HG02571 (cell line): ENCODE results near the gene CD82.

ENCODE experiments used
- ATAC-seq: cut with Tn5 transposase; IDR thresholded peaks from one replicate; pipeline ENCODE4 v1.9.1; 2021; ENCODE audit warnings: mild to moderate bottlenecking, moderate library complexity; ENCODE audit not compliant: unreplicated experiment

The CD82 gene

DNA sequence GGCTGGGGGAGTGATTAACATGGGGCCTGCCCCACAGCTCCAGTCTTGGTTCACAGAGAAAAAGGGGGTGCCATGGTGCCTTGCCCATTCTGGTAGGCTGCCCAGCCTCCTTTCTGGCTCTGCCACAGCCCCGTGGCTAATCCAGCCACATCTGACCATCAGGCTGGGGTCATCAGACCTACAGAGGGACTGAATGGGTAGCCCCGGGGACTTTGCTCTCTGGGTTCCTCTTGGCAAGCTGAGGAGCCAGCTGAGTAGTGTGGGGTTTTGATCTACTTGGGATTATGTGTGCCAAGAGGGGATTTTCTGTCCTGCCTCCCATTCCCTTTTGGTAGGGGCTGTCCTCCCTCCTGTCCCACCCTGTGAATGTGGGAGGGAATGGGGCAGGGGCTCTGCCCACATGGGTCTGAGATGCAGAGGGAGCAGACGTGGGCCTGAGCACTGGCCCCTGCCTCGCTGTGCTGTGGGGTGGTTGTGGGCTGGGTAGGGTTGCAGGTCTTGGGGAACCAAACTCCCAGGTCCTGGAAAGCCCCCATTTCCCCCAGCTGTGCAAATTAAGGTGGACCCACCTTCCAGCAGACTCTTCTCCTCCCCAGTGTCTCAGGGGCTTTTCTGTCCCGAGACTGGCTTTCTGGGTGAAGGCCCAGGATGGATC is 32.0 kb downstream of the CD82 start:
- ATAC-seq, result no peak

DNA sequence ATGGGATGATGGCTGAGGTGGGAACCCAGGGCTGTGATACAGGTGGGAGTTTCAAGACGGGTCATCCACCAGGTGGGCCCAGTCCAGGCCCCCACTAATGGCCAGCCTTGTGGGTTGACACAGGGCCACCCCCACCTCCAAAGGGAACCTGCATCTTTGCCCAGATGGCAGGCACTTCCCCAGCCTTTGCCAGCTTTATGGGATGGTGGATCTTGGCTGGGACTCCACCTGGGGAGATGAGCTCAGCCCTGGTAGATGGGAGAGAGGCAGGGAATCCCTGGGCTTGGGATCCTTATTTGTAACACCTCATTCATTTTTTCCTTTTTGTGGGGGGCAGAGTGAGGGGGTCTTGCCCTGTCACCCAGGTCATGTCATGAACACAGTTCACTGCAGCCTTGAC is 33.4 kb downstream of the CD82 start:
- no peak for ATAC-seq

DNA sequence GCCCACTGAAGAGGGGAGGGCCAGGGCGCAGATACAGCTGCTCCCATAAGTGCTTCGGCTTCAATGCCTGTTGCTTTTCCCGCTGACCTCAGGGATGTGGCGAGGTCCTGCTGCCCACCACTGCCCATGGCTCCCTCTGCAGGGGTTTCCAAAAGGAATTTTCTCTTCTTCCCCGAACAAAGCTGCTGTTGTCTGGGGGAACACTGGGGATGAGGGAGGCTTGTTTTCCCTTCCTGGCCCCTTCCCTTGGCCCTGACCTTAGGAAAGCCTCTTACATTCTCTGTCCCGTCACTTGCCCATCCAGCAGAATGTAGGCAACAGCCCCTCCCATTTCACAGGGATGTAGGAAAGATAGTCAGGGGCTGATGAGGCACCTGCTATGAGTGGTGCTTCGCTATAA is 34.8 kb downstream of the CD82 start:
- no peak for ATAC-seq

DNA sequence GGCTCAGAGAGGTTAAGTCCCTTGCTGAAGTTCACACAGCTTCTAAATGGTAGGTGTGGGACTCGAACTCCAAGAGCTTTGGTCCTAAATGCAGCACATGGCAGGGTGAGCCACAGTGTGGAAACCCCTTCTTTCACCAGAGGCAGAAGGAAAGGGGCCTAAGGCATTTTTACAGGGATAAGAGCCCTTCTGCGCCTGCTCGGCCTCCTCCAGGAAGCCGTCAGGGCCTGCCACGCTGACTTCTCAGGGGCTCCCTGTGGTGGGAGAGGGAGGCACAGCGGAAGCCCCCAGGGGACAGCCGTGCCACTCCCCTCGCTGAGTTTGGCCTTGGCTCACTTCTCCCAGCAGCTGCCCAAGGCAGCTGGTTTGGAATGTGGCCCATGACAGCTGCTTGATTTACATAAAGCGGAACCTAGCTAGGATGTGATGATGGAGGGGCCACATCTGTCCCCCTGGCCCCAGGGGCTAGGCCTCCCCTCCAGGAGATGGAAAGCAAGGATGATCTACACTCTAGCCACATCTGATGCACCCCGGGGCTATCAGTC is 35.4 kb downstream of the CD82 start:
- peak; percentile 28 for ATAC-seq

DNA sequence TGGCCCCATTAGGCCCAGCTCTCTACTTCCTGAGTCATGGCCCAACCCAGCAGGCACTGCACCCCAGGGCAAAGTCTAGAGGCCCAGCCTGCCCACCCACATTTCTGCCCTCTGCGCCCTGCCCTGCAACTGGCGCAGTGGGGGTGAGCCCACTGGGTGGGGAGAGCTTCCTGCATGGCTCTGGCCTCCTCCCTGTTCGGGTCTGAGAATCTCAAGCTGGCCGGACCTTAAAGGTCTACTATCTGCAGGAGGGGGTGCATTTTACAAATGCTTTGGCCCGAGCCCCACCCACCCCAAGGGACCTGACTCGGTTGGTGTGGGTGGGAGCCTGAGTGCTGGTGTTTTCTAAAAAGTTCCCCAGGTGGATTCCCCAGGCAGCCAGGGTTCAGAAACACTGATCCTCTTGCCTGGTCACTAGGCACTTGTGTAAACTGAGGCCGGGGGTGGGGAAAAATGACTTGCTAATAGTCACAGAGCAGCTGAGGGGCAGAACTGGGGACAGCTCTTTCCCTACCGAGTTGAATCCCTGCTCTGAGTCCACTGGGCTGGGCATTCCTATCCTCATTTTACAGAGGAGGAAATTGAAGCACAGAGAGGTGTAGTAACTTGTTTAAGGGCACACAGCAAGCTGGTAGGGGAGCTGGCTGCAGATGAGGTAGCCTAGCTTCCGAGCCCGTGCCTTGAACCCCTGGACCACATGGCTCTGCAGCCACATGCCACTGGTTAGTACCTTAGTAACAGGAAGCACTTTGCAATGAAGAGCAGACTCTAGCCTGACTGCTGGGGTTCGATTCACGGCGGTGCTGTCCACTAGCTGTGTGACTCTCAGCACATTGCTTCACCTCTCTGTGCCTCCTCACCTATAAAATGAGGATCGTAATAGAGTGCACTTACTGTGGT is 36.3 kb downstream of the CD82 start:
- peak; percentile 35 for ATAC-seq

DNA sequence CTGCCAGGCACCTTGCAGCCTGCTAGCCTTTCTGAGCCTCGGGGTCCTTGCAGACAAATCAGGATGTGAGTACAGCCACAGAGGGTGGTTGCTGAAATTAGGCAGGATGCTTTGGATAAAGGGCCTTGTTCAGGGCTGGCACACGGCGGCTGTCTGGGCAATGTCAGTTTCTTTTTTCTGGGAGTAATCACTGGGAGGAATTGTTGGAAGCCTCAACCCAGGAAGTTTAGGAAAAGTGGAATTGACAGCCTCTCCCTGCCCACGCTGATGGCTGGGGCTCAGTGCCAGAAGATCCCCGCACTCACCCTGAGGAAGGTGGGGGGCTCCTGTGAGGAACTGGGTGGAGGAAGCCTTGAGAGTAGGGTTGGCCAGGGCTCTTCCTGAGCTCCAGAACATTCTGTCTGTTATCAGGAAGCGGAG is 37.4 kb downstream of the CD82 start:
- no peak for ATAC-seq

DNA sequence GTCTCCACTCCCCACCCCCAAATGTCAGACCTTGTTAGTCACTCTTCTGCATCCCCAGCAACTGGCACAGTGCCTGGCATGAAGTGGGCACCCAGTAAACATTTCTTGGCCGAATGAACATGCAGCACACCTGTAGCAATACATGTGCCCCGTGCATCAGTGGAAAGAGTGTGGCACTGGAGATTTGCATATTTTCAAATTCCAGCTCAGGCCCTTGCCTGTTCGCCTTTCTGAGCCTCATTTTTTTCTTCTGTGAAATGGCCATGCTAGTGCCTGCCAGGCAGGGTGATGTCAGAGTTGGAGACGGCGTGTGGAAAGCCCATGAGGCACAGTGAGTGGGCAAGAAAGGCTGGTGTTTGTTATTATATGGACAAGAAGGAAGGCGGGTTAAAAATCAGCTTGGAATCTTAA is 38.7 kb downstream of the CD82 start:
- no peak for ATAC-seq

DNA sequence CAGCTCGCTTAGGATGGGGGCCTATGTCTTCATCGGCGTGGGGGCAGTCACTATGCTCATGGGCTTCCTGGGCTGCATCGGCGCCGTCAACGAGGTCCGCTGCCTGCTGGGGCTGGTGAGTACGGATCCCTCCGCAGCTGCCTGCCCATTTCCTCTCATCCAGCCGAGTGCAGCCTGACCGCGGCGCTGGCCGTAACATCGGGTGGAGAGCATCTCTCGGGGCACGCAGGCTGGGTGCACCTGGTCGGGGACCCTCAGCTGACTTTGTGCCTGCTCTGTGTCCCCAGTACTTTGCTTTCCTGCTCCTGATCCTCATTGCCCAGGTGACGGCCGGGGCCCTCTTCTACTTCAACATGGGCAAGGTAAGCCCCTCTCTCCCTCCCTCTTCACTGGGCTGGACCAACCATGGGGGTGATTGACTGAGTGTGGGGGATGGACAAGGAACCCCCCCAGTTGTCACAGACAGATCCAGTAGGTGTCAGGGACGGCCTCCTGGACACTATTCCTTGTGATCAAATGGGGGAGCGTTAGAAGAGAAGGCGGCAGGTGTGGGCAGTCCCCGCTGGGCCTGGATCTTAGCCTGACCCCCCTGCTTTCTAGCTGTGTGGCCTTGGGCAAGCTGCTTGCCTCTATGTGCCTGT is 39.7 kb downstream of the CD82 start:
- no peak for ATAC-seq

DNA sequence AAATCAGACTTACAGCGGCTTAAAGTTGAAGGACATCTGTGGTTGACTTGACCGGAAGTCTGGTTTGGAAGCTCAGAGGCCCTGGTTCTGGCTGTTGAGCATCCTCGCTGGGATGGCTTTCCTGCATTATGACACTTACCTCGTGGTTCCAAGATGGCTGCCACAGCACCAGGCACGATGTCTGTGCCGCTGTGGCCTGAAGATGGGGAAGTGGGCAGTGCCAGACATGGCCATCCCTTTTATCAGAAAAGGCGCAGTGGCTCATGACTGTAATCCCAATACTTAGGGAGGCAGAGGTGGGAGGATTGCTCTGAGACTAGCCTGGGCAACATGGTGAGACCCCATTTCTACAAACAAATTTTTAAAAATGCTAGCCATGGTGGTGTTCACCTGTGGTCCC is 40.5 kb downstream of the CD82 start:
- ATAC-seq, result no peak

DNA sequence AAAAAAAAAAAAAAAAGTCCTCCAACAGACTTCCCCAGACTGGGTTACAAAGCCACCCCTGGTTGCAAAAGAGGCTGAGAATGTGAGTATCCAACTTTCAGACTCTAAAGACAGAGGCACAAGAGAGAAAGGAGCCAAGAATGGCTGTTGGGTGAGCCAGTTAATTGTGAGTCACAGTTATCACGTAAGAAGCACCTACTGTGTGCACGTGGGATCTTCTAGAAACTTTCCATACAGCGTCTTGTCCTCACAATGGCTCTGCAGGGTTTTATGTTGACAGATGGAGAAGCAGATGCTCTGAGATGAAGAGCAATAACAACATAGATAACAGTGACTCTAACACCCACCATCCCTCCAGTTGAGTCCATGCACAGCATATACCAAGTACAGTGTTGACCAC is 41.0 kb downstream of the CD82 start:
- ATAC-seq, result no peak

DNA sequence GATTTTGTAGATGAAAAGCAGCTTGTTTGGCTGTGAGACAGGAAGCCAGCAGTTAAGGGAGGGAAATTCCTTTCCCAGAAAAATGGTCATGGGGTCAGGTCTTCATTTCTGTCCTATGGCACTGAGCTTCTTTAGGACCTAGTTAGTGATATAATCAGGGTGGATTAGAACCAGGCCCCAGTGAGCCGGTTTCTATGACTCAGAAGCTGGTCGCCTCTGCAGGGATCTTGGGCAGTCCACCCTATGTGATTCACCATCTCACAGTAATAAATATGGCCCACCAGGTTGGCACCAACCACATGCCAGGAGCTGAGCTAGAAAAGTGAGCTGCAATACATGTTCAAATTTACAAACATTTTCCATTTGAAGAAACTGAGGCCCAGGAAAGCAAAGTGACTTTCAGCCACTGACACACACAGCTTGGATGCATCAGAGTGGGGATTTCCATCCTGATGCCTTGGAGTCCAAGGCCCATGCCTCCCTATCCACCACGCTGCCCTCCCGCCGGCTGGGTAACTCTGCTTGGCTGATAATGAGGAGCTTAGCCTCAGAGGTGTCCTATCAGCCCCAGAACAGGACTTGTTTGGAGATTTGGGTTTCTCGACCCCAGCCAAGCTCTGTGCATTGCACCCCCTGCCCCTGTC is 42.0 kb downstream of the CD82 start:
- ATAC-seq, result no peak

DNA sequence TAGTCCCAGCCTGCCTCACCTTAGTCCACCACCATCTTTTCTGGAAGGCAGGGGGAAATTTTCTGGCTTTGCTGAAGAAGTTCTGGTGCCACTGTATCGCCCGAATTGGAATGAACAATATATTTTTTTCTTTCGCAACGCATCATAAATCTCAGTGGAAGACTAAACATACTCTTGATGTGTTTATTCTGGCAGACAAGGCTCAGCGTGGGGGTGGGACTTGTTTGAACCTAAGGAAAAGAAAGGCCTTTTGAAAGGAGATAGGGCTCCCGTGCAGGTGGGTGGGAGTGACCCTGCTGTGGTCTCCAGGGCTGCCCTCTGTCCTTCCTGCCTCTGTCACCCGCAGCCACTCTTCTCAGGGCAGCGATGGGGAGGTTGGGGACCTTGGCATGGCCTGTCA is 42.5 kb downstream of the CD82 start:
- no peak for ATAC-seq

DNA sequence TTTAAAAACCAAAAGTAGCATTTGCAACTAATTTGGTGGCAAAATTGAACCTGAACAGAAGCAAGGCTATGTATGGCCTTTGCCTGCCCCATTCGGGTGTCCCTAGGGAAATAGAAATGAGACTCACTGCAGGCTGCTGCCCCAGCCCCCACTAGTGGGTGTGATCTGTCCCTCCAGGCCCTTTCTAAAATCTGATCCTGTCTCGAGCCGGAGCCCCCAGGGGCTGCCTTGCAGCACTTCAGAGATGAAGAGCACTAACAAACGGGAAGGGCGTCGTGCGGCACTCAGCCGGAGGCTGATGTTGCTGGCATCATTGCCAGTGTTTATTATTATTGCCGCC is 43.2 kb downstream of the CD82 start:
- ATAC-seq, result no peak

DNA sequence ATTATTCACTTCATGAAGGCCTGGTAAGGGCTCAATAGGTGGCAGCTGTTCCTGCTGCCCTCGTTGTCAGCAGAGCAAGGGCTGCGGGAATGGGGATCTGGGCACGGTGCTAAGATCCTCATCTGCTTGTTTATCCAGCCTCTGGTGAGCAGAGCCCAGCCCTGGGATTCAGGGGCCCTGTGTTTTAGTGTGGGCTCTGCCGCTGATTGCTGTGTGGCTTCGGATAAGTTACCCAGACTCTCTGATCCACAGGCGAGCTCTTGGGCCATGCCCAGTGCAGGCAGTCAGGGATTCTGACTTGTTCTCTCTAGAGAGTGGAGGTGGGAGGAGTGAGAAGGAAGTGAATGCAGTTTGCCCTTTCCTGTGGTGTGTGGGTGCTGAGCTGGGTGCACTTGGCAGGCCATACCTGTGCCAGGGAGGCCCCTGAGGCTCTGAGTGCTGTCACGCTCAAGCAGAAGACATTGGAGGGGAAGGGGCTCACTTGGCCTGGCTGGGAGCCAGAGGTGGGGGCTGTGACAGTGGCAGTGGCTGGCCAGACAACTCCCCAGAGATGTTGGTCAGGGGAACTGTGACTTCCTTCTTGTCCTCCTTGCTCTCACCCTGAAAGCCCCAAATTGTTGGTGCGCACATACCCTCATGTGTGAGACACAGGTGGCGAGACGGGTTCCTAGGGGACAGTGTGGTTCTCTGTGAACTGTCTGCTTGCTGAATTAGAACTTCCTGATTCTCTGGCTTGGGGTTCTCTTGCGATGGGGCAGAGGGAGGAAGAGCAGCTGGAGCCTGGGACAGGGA is 43.7 kb downstream of the CD82 start:
- peak; percentile 52 for ATAC-seq

DNA sequence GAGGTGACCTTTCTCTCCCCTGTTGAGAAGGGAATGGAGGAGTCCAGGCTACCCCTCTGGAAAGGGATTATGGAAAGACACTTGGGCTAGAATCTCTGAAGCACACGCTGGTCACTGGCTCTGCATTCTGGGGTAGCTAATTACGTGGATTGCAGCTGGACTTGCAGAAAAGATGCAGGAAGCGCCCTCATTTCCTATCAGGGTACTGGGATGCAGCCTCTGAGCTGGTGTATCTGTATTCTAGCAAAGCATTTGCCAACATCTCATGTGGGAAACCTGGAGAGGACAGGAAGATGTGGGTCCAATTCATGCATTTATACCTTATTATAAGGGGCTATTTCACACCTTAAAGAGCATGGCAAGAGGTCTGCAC is 44.3 kb downstream of the CD82 start:
- ATAC-seq, result no peak

DNA sequence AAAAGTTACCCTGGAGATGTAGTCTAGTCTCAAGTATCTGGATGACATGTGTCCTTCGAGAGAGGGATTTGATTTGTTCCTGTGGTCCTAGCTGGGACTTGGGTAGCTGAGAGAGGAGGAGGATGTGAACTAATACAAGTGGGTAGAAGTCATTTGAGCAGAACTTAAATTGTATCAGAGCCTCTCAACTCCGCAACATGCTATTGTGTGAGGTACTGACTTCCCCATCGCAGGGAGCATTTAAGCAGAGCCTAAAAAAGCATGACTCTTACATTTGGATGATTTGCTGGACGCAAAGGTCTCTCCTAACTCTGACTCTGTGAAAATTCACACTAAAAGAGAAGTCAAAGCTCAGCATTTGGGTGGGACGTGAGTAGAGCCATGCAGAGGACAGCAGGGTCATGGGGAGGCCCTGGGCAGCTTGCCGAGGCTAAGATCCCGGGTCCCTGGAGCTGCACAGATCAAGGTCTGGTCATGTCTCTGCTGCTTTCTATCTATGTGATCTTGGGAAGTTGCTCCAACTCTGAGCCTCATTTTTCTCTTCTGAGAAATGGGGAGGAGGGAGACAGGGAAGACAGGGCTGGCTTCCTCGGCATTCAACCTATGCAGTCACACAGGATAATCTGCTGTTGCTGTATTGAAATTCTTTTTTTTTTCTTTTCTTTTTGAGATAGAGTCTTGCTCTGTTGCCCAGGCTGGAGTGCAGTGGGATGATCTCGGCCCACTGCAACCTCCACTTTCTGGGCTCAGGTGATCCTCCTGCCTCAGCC is 44.9 kb downstream of the CD82 start:
- no peak for ATAC-seq

DNA sequence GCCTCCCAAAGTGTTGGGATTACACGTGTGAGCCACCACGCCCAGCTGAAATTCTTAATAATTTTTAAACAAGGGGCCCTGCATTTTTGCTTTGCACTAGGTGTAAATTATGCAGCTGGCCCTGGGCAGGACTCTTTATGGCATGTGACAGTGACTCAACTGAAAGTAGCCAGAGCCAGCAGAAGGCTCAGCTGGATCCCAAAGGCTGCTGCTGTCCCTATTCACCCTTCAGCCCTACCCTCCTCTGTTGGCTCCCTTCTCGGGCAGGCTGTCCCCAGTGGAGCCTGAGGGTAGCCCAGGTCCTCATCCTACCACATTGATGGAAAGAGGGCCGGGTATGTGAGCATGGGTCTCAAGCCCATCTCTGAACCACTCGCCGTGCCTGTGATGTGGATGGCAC is 45.6 kb downstream of the CD82 start:
- ATAC-seq, result no peak

DNA sequence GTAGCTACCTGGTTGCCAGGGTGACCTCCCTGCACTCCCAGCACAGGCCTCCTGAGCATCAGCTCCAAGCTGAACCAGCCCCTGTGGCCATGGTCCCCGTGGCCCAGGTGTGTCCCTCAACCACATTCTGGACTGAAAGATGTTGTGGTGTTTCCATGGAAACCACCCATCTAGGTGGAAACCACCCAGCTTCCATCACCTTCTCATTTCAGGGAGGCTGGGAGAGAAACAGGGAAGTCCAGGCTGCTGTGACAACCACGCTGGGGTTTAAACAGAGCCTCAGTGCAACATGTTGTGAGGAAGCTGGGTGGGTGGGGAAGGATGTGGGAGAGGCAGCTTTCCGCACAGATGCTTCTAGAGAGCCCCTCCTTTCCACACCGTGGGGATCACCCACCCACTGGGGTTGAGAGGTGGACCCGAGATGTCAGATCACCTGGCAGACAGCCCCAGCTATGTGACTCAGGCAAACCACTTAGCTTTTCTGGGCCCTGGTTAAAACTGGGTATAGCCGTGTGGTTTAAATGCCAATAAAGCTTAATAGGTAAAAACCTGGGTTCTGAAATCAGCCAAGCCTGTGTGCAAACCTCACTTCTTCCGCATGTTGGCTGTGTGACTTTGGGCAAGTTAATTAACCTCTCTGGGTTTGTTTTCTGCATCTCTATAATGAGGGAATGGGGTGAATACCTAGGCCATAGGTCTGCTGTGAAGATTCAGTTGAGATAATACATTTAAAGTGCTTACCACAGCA is 46.4 kb downstream of the CD82 start:
- peak; percentile 36 for ATAC-seq

DNA sequence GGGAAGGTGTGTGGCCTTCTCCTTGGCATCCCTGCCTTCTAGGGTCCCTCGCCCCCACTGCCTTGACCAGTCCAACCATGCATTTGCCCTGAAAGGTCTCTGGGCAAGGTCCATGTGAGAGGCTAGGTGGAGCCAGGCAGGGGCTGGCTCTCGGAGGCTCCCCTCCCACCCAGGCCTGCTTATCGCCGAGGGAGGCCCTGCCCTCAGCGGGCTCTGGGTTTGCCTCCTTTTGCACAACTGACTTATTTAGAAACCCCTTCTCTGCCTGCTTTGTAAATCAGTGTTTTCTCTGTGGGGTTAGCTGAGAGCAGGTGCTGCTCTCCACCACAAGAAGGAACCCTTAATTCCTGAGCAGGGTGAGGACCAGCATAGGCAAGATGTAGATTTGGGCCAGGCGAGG is 47.7 kb downstream of the CD82 start:
- no peak for ATAC-seq
